HG02642 (cell line): ENCODE data around the gene ELOVL1.

ENCODE experiments used
- ATAC-seq: cut with Tn5 transposase; IDR thresholded peaks from one replicate; pipeline ENCODE4 v1.9.1; 2021; ENCODE audit warnings: mild to moderate bottlenecking; ENCODE audit not compliant: unreplicated experiment, poor library complexity

Gene ELOVL1

DNA sequence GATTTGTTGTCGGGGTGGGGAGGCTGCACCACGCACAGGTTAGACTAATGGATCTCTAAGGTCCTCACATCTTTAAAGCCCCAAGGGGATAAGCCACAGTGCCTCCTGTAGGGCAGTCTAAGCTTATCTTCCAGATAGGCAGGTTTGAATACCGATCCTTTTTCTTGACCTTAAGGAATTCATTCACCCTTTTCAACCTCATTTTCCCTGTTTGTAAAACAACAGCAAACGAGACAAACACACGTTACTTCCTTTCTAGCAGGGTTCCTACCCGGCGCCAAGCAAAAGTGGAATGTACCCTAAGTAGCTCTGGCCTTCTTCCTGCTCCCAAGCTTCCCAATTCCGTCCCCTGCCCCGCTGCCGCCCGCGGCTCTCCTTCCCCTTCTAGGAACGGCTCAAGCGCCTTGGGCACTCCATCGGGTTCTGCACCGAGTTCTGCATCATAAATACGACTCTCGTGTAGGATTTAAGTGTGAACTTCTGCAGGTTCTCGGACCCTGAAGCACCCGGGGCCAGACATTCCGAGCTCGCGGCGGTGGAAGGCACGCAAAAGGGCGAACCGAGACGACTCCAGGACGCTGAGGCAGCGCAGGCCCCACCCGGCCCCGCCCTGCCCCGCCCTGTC is 9.6 kb downstream of the ELOVL1 start:
- peak; percentile 10 for ATAC-seq

DNA sequence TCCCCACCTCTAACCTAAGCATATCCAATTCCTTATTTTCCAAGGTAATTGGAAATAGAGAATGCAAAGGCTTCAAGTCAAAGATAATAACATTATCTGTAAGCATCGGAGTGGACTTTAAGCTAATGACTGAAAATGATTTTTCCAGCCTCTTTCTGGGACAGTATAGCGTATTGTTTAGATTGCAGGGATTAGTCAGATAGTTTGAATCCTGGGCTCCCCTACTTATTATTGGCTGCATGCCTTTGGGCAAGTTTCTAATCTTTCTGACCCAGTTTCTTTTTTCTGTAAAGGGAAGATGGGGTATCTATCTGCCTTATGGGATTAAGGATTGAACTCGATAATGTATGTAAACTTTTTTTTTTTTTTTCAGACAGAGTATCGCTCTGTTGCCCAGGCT is 10.6 kb downstream of the ELOVL1 start:
- no peak for ATAC-seq

DNA sequence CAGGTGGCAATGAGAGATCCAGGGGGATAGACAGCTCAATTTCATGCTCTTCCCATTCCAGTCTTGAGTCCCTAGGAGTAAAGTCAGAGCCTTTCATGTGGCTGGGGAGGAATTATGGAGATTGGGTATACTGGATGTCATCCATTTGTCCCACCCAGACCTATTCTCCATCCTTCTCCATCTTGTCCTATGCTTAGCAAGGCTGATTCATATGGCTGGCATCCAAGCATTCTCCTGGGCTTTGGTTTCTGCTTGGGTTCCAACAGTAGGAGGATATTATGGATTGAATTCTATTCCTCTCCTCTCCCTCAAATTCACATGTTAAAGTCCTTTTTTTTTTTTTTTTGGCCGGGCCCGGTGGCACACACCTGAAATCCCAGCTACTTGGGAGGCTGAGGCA is 12.9 kb downstream of the ELOVL1 start:
- no peak for ATAC-seq

DNA sequence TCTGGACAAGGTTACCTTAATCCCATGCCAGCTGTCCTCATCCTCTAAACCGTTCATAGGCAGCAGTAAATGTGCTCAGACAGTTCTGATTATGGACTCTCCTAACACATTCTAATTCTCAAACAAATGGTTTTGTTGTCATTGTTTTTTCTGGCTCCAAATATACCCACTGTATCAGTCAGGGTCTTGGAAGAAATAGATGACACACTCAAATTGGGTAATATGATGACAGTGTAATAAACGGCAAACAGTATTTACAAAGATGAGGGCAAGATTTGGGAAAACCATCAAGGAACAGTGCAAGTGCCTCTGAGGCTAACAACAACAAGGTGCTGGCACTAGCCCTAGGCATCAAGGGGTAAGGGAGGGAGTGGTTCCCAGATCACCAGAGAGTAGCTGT is 13.3 kb downstream of the ELOVL1 start:
- ATAC-seq: no peak

DNA sequence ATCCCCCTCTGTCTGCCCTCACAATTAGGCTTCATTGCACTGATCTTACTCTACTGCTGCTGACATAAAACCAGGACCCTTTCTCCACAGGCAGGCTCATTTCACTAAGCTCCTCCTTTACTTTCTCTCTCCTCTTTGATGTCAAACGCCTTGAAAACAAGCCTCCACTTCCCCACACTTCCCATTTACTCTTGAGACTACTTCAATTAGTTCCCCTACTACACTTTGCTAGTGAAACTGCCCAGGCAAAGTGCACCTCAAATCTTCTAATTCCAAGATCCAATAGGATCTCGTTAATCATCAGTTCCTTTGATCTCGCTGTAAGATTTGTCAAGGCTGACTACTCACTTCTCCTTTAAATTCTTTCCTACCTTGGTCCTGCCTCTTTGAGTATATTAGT is 14.9 kb downstream of the ELOVL1 start:
- no peak for ATAC-seq

DNA sequence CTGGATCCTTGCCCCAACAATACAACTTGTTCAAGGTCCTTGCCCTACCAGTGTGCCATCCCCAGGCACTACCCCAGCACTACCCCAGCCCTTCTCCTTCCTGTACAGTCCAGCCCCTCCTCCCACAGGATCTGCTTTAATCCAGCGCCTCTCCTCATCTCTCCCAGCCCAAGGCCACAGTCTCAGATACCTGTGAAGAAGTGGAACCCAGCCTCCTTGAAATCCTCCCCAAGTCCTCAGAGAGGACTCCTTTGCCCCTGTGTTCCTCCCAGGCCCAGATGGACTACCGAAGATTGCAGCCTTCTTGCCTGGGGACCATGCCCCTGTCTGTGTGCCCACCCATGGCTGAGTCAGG is 15.5 kb downstream of the ELOVL1 start:
- no peak for ATAC-seq

DNA sequence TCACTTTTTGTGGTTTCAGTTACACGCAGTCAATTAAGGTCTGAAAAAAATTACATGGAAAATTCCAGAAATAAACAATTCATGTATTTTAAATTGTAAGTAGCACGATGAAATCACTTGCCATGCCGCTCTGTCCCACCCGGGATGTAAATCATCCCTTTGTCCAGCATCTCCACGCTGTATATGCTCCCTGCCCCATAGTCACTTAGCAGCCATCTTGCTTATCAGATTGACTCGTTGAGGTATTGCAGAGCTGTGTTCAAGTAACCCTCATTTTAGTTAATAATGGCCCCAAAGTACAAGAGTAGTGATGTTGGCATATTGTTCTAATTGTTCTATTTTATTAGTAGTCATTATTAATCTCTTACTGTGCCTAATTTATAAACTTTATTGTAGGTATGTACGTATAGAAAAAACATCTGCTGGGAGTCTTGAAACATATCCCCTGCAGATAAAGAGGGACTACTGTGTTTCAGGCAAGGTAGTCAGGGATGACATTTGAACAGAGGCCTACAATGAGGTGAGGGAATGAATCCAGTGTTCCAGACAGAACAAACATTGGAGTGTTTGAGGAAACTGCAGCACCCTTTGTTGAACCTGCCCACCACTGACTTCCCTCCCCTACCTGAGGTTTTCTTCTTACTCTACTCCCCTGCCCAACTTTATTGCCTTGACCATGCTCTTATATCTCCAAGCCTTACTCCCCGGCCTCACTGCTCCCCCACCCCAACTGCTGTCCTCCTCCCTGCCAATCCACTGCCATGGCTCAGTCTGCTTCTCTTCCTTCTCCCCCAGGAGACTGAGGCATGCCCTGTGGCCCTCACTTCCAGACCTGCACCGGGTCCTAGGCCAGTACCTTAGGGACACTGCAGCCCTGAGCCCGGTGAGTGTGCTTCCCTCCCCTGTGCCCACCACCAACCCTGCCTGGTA is 16.1 kb downstream of the ELOVL1 start:
- ATAC-seq: no peak

DNA sequence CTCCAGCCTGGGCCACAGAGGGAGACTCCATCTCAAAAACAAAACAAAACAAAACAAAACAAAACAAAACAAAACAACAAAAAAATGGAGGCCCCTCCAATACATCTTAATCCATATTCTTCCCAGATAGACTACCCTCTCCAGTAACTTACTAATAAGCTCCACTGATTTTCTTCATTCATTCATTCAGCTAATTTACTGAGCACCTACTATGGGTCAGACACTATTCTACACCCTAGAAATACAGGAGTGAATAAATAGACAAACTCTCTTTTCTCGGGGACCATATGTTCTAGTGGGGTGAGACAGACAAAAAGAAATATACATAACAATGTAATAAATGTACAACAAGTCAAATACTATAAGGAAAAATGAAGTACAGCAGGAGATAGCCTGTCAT is 16.8 kb downstream of the ELOVL1 start:
- ATAC-seq: no peak

DNA sequence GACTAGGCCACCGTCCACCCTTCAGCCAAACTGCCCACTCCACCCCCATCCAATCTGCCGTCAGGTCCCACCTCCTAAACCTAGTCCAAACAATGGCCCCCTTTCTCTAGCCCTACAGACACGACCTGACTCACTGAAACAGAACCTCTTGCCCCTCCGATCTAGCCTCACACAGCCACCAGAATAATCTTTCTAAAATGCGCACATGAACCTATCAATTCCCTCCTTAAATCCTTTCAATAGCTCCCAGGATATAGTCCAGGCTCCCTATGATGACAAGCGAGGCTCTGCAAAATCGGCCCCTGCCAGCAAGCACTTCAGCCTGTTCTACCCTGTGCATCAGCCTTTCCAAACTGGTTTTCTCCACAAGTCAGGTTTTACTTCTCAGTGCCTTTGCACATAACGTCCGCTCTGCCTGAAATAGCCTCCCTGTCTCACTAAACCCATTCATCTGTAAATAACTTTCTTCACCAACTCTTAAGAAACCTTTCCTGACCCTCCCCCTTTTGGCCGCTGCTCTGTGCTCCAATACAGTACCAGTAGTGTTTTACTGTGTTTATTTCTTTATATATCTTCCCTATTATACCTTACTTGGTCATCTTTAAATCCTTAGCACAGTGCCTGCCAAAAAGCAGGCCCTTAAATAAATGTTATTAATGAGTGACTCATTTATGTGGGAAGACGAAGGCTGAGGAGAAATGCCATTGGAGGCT is 18.1 kb downstream of the ELOVL1 start:
- ATAC-seq: no peak

DNA sequence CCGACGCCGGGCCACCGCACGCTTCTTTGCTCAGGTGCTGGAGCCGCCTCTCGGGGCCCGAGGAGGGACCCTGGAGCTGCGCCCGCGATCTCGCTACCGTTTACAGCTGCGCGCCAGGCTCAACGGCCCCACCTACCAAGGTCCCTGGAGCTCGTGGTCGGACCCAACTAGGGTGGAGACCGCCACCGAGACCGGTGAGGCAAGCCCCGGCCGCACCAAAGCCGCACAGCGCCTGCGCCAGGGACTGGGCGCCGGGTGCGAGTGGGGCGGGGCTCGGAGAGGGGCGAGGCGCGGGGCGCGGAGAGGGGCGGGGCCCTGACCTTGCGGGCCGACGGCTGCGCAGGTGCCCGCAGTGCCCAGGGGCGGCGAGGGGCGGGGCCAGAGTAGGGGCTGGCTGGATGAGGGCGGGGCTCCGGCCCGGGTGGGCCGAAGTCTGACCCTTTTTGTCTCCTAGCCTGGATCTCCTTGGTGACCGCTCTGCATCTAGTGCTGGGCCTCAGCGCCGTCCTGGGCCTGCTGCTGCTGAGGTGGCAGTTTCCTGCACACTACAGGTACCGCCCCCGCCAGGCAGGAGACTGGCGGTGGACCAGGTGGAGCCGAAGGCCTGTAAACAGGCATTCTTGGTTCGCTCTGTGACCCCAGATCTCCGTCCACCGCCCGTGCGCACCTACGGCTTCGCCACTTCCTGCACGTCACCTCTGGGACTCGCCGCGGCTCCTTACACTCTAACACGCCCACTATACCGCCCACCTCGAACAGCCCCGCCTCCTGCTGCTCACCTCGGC is 18.8 kb downstream of the ELOVL1 start:
- ATAC-seq: peak; percentile 59

DNA sequence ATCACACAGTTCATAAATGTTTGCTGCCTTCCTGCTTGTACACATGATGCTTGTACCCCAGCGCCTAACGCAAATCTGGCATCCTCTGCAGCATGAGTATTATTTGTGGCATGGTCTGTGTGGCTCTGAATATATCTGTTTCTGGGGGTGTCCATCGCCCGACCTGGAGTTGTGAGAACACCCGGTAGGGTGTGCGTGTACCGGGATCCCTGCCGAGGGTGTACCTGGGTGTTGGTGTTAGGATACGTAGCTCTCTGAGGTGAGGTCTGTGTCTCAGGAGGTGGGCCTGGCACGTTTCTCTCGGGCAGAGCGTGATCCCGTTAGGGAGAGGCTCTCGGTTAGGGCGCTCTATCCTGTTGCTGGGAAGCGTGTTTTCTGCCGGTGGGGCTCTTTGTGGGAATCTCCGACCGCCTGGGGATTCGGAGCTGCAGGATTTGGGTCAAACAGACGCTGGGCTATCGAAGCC is 19.4 kb downstream of the ELOVL1 start:
- no peak for ATAC-seq

DNA sequence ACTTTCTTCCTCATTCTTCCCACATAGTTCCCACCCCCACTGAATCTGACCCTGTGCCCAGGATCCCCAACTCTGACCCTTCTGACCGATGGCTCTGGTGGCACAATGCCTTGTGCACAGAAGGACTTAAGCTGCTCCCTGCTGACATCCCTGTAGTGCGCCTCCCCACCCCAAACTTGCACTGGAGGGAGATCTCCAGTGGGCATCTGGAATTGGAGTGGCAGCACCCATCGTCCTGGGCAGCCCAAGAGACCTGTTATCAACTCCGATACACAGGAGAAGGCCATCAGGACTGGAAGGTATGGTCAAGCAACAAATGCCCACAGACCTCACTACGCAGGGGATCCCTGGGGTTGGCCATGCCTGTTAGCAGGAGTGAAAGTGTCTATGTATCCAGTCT is 21.2 kb downstream of the ELOVL1 start:
- ATAC-seq: no peak

DNA sequence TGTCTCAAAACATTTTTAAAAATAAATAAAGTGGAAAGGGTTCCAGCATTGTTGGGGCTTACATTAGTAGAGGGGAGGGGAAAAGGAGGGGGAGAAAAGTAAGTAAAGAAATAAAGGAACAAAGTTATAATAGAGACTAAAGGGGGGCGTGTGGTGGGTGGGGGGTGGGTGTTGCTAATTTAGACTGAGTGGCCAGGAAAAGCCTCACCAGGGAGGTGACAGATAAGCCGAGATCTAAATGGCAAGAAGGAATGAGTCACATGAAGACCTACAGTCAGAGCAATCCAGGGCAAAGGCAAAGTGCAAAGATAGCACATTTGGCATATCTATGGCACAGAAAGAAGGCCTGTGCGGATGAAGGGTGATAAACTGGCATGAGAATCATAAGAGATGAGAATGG is 22.7 kb downstream of the ELOVL1 start:
- ATAC-seq: no peak

DNA sequence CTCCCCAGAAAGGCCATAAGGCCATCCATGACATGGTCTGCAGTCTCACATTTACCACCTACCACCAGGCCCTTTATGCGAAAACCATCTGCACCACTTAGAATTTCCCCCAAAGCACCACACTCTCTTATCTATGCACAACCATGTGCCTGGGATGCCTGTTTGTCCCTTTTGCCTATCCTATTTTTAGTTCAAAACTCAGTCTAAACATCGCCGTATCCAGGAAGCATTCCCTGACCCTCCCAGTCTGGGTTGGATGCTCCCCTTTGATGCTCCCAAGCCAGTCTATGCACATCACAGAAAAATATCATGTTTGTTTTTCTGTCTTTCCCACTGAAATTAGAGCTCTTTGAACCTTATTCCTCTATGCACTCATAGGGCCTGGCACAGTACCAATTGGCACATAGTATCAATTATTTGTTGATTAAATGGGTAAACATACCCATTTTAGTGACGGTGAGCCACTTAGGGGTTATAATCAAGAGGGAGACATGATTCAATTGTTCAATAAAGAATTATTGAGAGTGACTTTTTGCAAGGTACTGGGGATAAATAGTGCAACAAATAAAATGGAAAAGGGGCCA is 23.5 kb downstream of the ELOVL1 start:
- ATAC-seq: no peak

DNA sequence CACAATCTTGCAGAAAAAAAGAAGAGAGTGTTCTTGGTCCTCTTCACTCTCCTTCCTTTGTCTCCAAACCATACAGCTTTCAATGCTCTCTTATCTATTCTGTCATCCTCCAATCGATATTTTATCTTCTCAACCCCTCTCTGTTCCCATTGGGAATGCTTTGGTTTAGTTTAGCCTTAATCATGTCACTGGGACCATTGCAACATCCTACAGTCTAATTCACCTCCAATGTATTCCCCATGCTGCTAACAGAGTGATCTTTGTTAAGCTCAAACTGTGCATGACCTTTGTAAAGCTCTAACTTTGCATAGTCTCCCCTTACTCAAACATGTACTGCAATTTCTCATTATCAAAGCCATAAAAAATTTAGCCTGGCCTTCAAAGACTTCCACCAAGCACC is 27.3 kb downstream of the ELOVL1 start:
- no peak for ATAC-seq

DNA sequence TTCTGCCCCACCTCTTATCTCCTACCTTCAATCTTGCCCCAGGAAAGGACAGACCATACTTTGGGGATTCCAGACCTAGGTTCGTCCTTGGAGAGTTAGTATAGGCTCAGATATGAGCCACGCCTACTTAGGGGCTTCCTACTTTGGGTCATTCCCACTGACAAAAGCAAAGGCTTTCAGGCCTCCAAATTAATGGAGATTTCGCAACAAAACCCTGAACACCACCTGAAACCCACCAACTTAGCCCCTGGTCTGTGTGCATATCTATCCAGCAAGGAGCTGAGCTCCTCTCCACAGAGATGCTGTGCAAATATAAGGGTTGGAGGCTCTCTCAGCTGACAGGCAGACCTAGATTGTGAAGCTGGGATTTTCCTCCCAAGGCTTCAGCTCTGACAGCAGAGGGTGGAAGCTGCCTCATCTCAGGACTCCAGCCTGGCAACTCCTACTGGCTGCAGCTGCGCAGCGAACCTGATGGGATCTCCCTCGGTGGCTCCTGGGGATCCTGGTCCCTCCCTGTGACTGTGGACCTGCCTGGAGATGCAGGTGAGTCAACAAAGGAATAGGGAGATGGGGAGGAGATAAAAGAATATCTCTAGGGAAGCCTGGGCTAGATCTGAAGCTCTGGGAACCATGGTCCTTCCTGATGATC is 28.1 kb downstream of the ELOVL1 start:
- no peak for ATAC-seq

DNA sequence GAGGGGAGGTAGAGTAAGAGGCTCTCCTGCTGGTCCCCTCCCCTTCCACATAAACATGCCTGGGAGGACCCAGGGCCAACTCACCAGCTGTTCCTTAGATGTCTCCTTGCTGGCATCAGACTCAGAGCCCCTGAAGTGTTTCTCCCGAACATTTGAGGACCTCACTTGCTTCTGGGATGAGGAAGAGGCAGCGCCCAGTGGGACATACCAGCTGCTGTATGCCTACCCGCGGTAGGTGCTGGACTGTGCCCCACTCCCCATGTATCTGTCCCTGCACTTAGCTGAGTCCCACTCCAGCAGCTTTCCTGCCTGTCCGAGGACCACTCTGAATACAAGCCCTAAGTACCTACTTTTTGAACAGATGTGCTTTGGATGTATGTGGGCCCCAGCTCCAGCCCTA is 29.8 kb downstream of the ELOVL1 start:
- ATAC-seq: no peak

DNA sequence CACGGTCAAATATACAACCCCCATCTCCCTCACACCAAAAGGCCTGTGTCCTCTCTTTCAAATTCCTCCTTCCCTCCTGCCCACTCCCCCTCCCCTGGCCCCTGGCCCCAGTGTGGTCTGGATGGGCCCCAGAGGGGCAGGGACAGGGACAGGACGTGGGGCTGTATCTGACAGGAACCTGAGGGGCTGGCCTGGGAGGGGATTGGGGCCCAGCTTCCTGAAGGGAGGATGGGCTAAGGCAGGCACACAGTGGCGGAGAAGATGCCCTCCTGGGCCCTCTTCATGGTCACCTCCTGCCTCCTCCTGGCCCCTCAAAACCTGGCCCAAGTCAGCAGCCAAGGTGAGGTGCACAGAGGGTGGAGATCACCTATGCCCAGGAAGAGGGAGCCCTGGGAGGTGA is 30.2 kb downstream of the ELOVL1 start, which contains the start of gene MPL:
MPL (plus strand) TSS at position 231 of the 400 bp plus-strand sequence; CDS start at position 262, 31 bp downstream.
- ATAC-seq: no peak

DNA sequence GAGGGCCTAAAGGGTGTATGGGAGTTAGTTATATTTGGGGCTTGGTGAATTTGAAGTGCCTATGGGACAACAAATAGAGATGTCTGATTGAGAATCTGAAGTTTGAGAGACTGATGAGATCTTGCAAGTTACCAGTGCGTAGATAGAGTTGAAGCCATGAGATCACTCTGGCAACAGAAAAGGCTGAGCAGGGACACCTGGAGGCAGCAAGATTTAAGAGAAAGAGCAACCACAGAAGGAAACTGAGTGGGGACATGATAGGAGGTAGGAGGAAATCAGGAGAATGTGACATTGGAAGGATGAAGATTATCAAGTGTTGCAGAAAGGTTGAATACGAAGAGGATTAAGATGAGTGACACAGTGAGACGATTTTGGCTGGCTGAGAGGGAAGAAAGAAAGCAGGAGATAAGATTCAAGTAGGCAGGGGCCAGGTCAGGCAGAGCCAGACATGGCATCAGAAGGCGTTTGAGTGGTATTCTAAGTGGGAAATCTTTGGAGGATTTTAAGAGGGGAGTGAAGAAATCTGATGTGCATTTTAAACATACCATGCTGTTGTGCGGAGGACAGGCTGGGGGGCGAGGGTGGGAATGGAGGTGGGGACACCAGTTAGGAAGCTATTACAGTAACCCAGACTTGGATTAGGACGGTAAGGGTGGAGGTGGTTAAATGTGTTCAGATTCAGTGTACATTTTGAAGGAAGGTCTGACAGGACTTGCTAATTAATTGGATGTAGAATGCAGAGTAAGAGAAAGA is 33.2 kb downstream of the ELOVL1 start:
- ATAC-seq: no peak
